Liver (tissue), 9 donors: ENCODE results near the gene RSPH6A. TPM values are rescaled to one million over a fixed set of nuclear protein-coding genes. Genes with fewer than 3 reads are reported as not detected.

Experiments
- DNase-seq: peaks from one replicate; pipeline ENCODE4 v3.0.0-alpha.2; 2017; ENCODE audit warnings: low spot score
- H3K27ac ChIP-seq, 2 donors: one replicate each; pipeline ENCODE4 v1.7.0; 2013; ENCODE audit warnings: inconsistent platforms in 2 of 2, low read length in 2 of 2, control low read depth in 1 of 2, low read depth in 1 of 2, mild to moderate bottlenecking in 1 of 2
- H3K27me3 ChIP-seq, 4 donors: one replicate each; pipeline versions ENCODE4 v1.6.1 to v1.7.0; 2013; ENCODE audit warnings: low read length in 3 of 4, inconsistent platforms in 1 of 4, mild to moderate bottlenecking in 1 of 4, moderate library complexity in 1 of 4; ENCODE audit not compliant: control insufficient read depth in 4 of 4, insufficient read depth in 4 of 4
- H3K36me3 ChIP-seq, 4 donors: one replicate each; pipeline versions ENCODE4 v1.6.1 to v1.7.0; 2013; ENCODE audit warnings: low read length in 3 of 4, mild to moderate bottlenecking in 3 of 4, low read depth in 1 of 4, moderate library complexity in 1 of 4; ENCODE audit not compliant: control insufficient read depth in 4 of 4, insufficient read depth in 3 of 4
- H3K4me1 ChIP-seq, 4 donors: one replicate each; pipeline versions ENCODE4 v1.6.1 to v1.7.0; 2013; ENCODE audit warnings: low read length in 3 of 4, mild to moderate bottlenecking in 3 of 4, moderate library complexity in 1 of 4; ENCODE audit not compliant: control insufficient read depth in 4 of 4, insufficient read depth in 4 of 4
- H3K4me3 ChIP-seq, 3 donors: one replicate each; pipeline versions ENCODE4 v1.6.1 to v1.7.0; 2013; ENCODE audit warnings: low read length in 3 of 3, control low read depth in 1 of 3, low read depth in 1 of 3, mild to moderate bottlenecking in 1 of 3
- H3K9ac ChIP-seq, 2 donors: one replicate each; pipeline ENCODE4 v1.7.0; 2013; ENCODE audit warnings: low read length in 2 of 2, mild to moderate bottlenecking in 2 of 2, moderate library complexity in 2 of 2, control low read depth in 1 of 2, low read depth in 1 of 2
- H3K9me3 ChIP-seq, 4 donors: one replicate each; pipeline versions ENCODE4 v1.6.1 to v1.7.0; 2013; ENCODE audit warnings: low read length in 3 of 4; ENCODE audit not compliant: control insufficient read depth in 4 of 4
- ATF3 ChIP-seq: IDR thresholded peaks from 2 replicates; pipeline ENCODE4 v1.6.1; 2016; ENCODE audit warnings: antibody characterized with exemption
- CTCF ChIP-seq: fragments of 150-350 bp; IDR thresholded peaks from 2 replicates; pipeline ENCODE4 v1.5.1; 2017; ENCODE audit warnings: improper control_type of control experiment, low read depth, low read length; ENCODE audit not compliant: missing input control
- EGR1 ChIP-seq, 2 donors: IDR thresholded peaks; 2 replicates each; pipeline ENCODE4 v1.6.1; 2016 to 2018; ENCODE audit warnings: antibody characterized with exemption in 2 of 2, low read depth in 2 of 2
- FOXA1 ChIP-seq: IDR thresholded peaks from 2 replicates; pipeline ENCODE4 v1.6.1; 2016; ENCODE audit warnings: antibody characterized with exemption
- GABPA ChIP-seq, 2 donors: IDR thresholded peaks in 1 of 2; conservative IDR thresholded peaks in 1 of 2; 2 replicates each; pipeline ENCODE4 v1.6.1; 2016; ENCODE audit warnings: antibody characterized with exemption in 2 of 2, mild to moderate bottlenecking in 1 of 2, moderate library complexity in 1 of 2
- HNF4A ChIP-seq, 2 donors: conservative IDR thresholded peaks; 2 replicates each; pipeline ENCODE4 v1.6.1; 2016; ENCODE audit warnings: antibody characterized with exemption in 2 of 2, mild to moderate bottlenecking in 2 of 2
- HNF4G ChIP-seq: IDR thresholded peaks from 2 replicates; pipeline ENCODE4 v1.6.1; 2016; ENCODE audit warnings: antibody characterized with exemption
- MAX ChIP-seq: IDR thresholded peaks from 2 replicates; pipeline ENCODE4 v1.6.1; 2016; ENCODE audit warnings: antibody characterized with exemption
- NR2F2 ChIP-seq: IDR thresholded peaks from 2 replicates; pipeline ENCODE4 v1.6.1; 2016; ENCODE audit warnings: antibody characterized with exemption
- RAD21 ChIP-seq, 2 donors: IDR thresholded peaks; 2 replicates each; pipeline ENCODE4 v1.6.1; 2016; ENCODE audit warnings: antibody characterized with exemption in 2 of 2, mild to moderate bottlenecking in 2 of 2
- RXRA ChIP-seq, 2 donors: IDR thresholded peaks; 2 replicates each; pipeline ENCODE4 v1.6.1; 2017 to 2018; ENCODE audit warnings: antibody characterized with exemption in 2 of 2, mild to moderate bottlenecking in 1 of 2
- SP1 ChIP-seq: IDR thresholded peaks from 2 replicates; pipeline ENCODE4 v1.6.1; 2018; ENCODE audit warnings: antibody characterized with exemption, mild to moderate bottlenecking
- TAF1 ChIP-seq: conservative IDR thresholded peaks from 2 replicates; pipeline ENCODE4 v1.6.1; 2016; ENCODE audit warnings: antibody characterized with exemption, mild to moderate bottlenecking
- YY1 ChIP-seq: IDR thresholded peaks from 2 replicates; pipeline ENCODE4 v1.6.1; 2016; ENCODE audit warnings: antibody characterized with exemption, mild to moderate bottlenecking
- WGBS: extraction: QIAGEN DNeasy Blood & Tissue Kit; methylation state at CpG from one replicate; pipeline ENCODE4 v1.1.7; 2013; 5-methylcytosine and 5-hydroxymethylcytosine counted together
- polyA plus RNA-seq, 2 donors: library from polyadenylated mRNA; stranded (reverse) in 1 of 2; unstranded in 1 of 2; fragments of 200-250 nt in 1 of 2; fragments of >200 nt in 1 of 2; fragmentation: Nextera tagmentation in 1 of 2; extraction: Ambion mirVana in 1 of 2; gene quantifications; one replicate each; pipeline versions ENCODE4 v1.2.1 to v1.2.3, GENCODE V29; 2013 to 2015
- total RNA-seq, 2 donors: library from RNA; depleted of rRNA; stranded (reverse); fragments of >200 nt; gene quantifications; one replicate each; pipeline ENCODE4 v1.2.3, GENCODE V29; 2014
- TF ChIP-seq, protein P1 (sequence below): IDR thresholded peaks from 2 replicates; pipeline ENCODE4 v1.6.1; 2016; ENCODE audit warnings: antibody characterized with exemption
- donor health status: healthy.
- donor health status: healthy.
- donor health status: healthy.
- donor health status: healthy.
- donor health status: healthy.

Gene RSPH6A
- total and polyA plus RNA-seq, 4 donors: 0.08 TPM; not detected in 3

DNA sequence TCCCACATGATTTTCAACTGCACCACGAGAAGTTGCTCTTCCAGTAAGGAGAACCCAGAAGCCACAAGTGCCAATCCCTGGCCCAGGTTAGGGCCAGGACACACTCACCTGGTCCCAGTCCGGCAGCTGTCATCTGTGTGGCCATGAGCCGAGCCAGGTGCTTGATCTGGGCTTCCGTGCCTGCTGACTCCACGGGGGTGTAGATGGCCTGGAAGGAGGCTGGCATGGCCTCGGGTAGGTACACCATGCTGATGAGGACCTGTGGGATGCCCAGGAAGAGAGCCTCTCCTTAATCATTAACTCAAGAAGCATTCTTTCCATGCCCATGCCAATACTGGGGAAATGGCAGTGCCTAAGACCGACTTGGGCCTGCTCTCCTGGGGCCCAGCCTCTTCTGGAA is 19.9 kb upstream of the RSPH6A start (continued):
- TF ChIP-seq ATF3: no peak

- Histone ChIP-seq H3K27me3 (no peaks in the 10 kb centered on the region), H3K4me1 (no peaks in the 10 kb centered on the region), H3K36me3 (peaks cover 27 to 89% (median 48%) of the 10 kb centered on the region in 4 donors), H3K27ac (no peak overlapping the region), H3K9ac (no peak overlapping the region), H3K9me3 (no peaks in the 10 kb centered on the region), H3K4me3 (no peak overlapping the region)
- 96% methylated on average over 16 of the region's 16 CpGs for WGBS
- TF ChIP-seq TAF1: no peak
- TF ChIP-seq EGR1 (IDR thresholded peaks at IDR 0.05; ENCODE audit: low read depth in 2 of 2): no peak
- TF ChIP-seq RXRA (IDR thresholded peaks at IDR 0.05): no peak
- no peak for TF ChIP-seq MAX
- no peak for TF ChIP-seq SP1
- TF ChIP-seq ATF3: no peak
- no peak for TF ChIP-seq HNF4G
- TF ChIP-seq, protein P1, sequence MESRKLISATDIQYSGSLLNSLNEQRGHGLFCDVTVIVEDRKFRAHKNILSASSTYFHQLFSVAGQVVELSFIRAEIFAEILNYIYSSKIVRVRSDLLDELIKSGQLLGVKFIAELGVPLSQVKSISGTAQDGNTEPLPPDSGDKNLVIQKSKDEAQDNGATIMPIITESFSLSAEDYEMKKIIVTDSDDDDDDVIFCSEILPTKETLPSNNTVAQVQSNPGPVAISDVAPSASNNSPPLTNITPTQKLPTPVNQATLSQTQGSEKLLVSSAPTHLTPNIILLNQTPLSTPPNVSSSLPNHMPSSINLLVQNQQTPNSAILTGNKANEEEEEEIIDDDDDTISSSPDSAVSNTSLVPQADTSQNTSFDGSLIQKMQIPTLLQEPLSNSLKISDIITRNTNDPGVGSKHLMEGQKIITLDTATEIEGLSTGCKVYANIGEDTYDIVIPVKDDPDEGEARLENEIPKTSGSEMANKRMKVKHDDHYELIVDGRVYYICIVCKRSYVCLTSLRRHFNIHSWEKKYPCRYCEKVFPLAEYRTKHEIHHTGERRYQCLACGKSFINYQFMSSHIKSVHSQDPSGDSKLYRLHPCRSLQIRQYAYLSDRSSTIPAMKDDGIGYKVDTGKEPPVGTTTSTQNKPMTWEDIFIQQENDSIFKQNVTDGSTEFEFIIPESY: no peak
- no peak for TF ChIP-seq HNF4A (conservative IDR thresholded peaks at IDR 0.05)
- TF ChIP-seq CTCF: no peak
- no peak for TF ChIP-seq RAD21 (IDR thresholded peaks at IDR 0.05)
- no peak for TF ChIP-seq NR2F2
- no peak for TF ChIP-seq FOXA1
- DNase-seq: no peak
These were observed 13.8 kb upstream of the RSPH6A start for GRCh38 chr19:45828945-45829344.

DNA sequence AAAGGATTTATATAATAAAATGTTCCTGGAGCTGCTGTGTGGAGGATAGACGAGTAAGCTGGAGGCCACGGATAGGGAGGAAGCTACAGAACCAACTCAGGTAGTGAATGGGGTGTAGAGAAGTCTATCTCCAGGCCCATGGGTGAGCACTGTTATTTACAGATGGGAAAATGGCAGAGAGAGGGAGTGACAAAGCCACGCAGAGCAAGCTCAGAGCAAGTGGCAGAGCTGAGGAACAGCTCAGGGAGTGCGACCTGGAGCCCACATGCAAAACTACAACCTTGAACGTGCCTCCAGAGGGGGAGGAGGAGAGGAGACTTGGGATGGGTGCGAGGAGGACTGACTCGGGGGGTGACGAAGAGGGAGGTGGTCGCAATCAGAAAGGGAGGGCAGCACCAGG is 13.4 kb upstream of the RSPH6A start:
- Histone ChIP-seq H3K27ac (no peak overlapping the region), H3K9me3 (no peaks in the 10 kb centered on the region), H3K36me3 (peaks cover 31 to 89% (median 47%) of the 10 kb centered on the region in 4 donors), H3K4me3 (no peak overlapping the region), H3K9ac (no peak overlapping the region), H3K27me3 (no peaks in the 10 kb centered on the region), H3K4me1 (no peaks in the 10 kb centered on the region)
- 94% methylated on average over 9 of the region's 9 CpGs for WGBS
- no peak for DNase-seq
- TF ChIP-seq, protein P1: no peak
- TF ChIP-seq HNF4G: no peak
- no peak for TF ChIP-seq YY1
- TF ChIP-seq HNF4A (conservative IDR thresholded peaks at IDR 0.05): no peak
- no peak for TF ChIP-seq FOXA1
- no peak for TF ChIP-seq GABPA (IDR thresholded peaks at IDR 0.05 in 1 of 2, conservative IDR thresholded peaks at IDR 0.05 in 1 of 2)
- TF ChIP-seq TAF1: no peak
- no peak for TF ChIP-seq RAD21 (IDR thresholded peaks at IDR 0.05)
- TF ChIP-seq RXRA (IDR thresholded peaks at IDR 0.05): no peak
- no peak for TF ChIP-seq SP1
